SH-SY5Y (cell line): Measurements from ENCODE around the gene CFAP410.

Source experiments
- GATA2 ChIP-seq: IDR thresholded peaks from 2 replicates; pipeline ENCODE4 v1.6.1; 2011; ENCODE audit warnings: mild to moderate bottlenecking, low read depth, low read length
- GATA3 ChIP-seq: IDR thresholded peaks from 2 replicates; pipeline ENCODE4 v1.6.1; 2011; ENCODE audit warnings: low read depth, mild to moderate bottlenecking, low read length, moderate library complexity

Gene CFAP410

GRCh38 chr21:44332383-44332782, 6.8 kb downstream of the CFAP410 start:
- TF ChIP-seq GATA2: no peak
- no peak for TF ChIP-seq GATA3

DNA sequence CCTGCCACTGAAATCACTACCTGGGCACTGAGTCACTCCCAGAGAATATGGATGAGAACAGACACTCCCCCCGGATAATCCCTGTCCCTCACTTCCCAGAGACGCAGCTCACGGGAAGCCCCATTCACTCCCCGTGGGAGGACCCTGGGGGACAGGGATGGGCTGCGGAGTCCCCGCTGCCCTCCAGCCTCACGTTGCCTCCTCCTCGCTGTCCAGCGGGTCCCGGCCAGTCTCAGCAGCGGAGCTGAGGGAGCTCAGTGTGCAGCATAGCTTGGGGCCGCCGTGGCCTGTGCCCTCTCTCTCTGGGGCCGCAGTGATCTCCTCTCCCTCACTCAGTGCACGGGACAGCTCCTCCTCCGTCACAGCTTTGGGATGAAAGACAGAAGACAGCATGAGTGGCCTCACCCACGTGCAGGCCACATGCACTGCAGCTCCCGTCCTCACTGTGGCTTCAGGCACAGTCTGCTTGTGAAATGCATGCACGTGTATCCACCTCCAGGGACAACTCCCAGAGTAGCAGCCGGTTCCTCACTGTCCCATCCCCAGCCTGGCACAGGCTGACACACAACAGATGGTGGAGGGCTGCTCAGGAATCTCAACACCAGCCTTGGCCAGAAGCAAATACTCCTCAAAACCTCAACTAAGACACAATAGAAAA, 7.4 kb downstream of the CFAP410 start:
- TF ChIP-seq GATA2: no peak
- TF ChIP-seq GATA3: no peak

DNA sequence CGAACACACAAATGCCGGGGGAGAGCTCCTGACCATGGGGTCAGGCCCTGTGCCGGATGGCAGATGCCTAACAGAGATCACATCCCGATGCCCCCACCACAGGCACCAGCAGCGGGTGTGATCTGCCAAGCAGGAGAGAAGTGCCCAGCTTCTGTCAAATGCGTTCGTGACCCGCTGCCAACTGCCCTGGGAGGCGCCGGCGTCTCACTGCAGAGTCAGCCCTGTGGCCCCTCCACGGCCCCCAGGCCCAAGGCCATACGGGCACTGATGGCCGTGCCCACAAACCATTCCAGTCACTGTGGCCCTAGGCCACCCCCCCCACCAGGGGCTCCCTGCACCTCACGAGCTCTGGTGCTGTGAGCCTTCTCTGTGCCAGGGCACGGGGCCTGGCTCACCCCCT, 8.0 kb downstream of the CFAP410 start:
- no peak for TF ChIP-seq GATA2
- no peak for TF ChIP-seq GATA3

DNA sequence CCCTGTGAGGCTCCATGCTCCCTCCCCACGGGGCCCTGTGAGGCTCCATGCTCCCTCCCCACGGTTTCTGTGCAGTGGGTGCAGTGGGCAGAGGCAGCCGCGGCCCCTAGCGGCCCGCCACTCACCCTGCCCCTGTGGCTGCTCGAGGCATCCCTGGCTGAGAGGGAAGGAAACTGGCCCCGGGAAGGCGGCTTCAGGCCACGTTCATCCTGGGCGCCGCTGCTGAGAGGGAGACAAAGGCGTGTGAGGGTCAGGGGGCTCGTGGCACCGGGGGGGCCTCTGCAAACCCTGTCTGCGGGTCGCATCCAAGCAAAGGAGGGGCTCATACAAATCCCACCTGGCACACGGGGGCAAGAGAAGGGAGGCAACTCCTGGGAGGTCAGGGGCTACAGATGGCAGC, 8.5 kb downstream of the CFAP410 start:
- TF ChIP-seq GATA3 (no peak), GATA2 (no peak)

- no peak for TF ChIP-seq GATA2
These were observed 9.1 kb downstream of the CFAP410 start for GRCh38 chr21:44329971-44330681.

GRCh38 chr21:44329086-44329889, 9.9 kb downstream of the CFAP410 start:
- TF ChIP-seq GATA2: peak; percentile 84
- TF ChIP-seq GATA3: no peak

DNA sequence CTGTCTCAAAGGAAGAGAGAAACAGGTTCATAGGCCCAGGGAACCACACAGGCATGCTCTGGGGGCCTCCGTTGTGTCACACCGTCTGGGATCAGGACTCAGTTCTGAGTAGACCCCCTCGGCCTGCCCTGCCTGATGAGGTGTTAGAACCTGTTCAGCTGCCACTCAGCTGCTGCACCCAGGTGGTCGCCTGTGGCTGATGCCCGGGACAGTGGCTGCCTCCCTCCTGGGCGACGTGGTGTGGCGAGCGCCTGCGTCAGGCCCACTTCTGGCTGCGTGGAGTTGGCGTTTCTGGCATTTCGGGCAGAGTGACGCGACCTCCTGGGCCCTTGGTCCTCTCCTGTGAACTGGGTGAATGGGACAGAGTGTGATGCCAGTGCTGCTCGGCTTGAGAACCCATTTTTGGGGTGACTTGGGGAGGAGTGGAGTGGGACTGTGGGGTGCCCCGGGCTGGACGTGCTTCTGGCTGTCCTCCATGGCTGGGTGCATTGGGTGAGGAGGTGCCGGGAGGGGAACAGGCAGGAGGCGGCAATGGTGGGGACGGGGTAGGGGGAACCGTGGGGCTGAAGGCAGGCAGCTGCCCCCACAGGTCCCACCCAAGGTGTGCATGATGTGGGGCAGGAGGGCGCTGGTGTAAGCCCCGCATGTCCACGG, 10.8 kb downstream of the CFAP410 start:
- TF ChIP-seq GATA3 (no peak), GATA2 (no peak)

DNA sequence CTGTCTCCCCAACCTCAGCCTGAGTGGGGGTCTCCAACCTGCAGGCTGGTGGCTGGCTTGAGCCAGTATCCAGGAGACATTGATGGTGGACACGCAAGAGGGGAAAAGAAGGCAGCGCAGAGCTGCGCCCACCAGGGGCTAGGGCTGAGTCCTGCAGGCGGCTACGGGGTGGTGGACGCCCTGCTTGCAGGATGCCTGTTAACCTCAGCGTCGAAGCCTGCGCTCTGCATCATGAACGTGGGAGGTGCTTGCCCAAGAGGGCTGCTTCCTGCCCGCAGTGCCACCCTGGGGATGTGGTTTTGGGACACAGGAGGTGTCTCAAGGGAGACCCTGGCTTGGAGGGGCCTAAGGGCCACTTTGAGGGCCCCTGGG, 11.6 kb downstream of the CFAP410 start:
- TF ChIP-seq GATA3: no peak

DNA sequence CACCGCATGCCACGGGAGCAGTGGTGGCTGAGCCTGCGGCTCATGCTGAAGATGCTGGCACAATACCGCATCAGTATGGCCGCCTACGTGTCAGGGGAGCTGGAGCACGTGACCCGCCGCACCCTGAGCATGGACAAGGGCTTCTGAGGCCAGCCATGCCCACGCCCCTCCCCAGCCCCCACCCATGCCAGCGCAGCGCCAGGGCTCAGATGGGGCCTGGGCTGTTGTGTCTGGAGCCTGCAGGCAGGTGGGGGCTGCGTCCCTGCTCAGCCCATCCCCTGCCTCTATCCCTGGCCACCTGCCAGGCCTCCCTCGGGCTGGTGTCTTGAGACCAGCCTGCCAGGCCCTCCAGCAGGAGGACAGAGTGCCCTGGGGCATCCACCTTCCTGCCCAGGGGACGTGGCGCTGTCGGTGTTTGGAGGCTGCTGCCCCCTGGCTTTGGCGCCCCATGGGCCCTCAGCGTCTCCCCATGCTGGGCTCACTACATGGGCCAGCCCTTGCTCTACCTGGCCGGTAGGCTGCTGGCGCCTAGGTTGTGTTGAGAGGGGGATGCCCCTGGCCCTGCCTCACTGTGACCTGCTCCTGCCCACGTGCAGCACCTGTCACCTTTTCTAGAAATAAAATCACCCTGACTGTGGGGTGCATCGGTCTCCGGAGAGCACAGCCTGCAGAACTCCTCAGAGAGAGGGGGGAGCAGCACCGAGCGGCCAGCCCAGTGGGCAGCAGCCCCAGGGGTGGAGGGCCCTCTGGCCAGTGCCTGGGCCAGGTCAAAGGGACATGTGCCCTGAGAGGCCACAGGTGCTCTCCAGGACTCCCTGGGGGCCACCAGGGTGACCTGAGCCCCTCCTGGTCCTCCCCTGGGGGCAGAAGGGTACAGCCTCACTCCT, 12.2 kb downstream of the CFAP410 start:
- TF ChIP-seq GATA3: no peak
- TF ChIP-seq GATA2: no peak

DNA sequence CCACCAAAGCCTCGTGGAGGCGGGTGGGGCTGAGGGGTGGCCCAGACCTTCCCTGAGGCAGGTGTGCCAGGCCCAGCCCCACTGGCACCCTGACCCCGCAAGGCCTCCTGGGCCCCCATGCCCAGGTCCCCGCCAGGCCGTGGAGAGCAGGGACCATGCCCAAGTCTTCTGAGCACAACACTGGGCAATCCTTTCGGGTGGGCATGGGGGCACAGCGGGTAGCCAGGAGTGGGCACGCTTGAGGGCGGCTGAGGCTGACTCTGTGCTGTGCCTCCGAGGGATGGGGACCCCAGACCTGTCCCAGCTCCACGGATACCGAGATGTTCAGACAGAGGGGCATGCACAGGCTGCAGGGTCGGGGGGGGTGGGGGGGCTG, 12.9 kb downstream of the CFAP410 start:
- no peak for TF ChIP-seq GATA2
- no peak for TF ChIP-seq GATA3

DNA sequence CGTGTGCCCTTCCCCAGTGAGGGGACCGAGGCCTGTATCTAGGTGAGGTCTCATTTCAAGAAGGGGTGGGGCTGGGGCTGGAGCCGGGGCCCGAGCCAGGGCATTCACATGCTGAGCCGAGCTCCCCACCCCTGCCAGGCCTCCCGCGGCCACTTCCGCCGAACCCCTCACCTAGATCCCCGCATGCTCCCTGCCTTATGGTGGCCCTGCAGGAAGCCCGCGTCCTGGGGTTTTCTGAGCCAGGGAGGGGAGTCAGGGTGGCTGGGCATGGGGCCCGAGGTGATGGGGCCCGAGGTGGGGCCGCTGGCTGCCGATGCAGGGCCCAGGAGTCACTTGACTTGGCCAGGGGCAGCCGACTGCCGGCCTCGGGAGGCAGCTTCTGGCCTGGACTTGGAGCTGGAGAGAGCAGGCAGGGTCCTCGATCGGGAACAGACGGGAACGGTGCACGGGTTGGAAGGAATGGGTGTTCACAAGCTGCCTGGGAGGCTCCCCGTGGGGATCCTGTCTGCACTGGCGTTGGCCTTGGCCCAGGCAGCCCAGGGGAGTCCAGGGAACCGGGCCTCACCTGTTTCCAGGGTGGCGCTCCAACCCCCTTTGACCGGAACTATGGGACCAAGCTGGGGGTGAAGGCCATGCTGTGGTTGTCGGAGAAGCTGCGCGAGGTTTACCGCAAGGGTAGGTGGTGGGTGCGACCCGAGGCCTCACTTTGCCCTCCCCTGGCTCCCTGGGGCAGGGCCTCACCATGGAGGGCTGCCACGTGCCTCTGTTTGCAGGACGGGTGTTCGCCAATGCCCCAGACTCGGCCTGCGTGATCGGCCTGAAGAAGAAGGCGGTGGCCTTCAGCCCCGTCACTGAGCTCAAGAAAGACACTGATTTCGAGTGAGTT, 13.6 kb downstream of the CFAP410 start:
- TF ChIP-seq GATA2: no peak
- no peak for TF ChIP-seq GATA3

- no peak for TF ChIP-seq GATA2
- TF ChIP-seq GATA3: no peak
These were observed 14.4 kb downstream of the CFAP410 start for GRCh38 chr21:44324854-44325107.
